Breast epithelium (tissue), 3 donors: Measurements from ENCODE around the gene VIPAS39.

Source experiments
- CTCF ChIP-seq, 3 donors: fragments of 450-650 bp; IDR thresholded peaks; one replicate each; pipeline ENCODE4 v1.5.1; 2016 to 2017; ENCODE audit warnings: antibody characterized with exemption in 3 of 3, mild to moderate bottlenecking in 3 of 3, moderate library complexity in 3 of 3
- POLR2A ChIP-seq: fragments of 450-650 bp; IDR thresholded peaks from one replicate; pipeline ENCODE4 v1.6.1; 2016; ENCODE audit warnings: antibody characterized with exemption, mild to moderate bottlenecking, moderate library complexity
- POLR2AphosphoS5 ChIP-seq, 3 donors: sonication (generic); formaldehyde crosslinking; IDR thresholded peaks; one replicate each; pipeline ENCODE4 v1.6.1; 2017; ENCODE audit warnings: antibody characterized with exemption in 3 of 3

GRCh38 chr14:77467801-77468200, 10.4 kb upstream of the VIPAS39 start:
- no peak for TF ChIP-seq POLR2A
- TF ChIP-seq CTCF (IDR thresholded peaks at IDR 0.05) = no peak
- TF ChIP-seq POLR2AphosphoS5 (IDR thresholded peaks at IDR 0.05) = no peak
